ENCODE data around the gene ADAMTSL1. TPM values are rescaled to one million over a fixed set of nuclear protein-coding genes. Genes with fewer than 3 reads are reported as not detected.

The ADAMTSL1 gene
- total and polyA plus RNA-seq, 9 donors, result 1.2 to 20.0 (median 6.1) TPM

GRCh38 chr9:18488886-18489285 is 14.9 kb downstream of the ADAMTSL1 start:
- no peak for TF ChIP-seq POLR2A (IDR thresholded peaks at IDR 0.05)
- TF ChIP-seq CTCF (IDR thresholded peaks at IDR 0.05), result no peak
- TF ChIP-seq EP300 (IDR thresholded peaks at IDR 0.05), result no peak
- H3K27ac ChIP-seq, result no peak overlapping the region
- no peak for DNase-seq
- H3K9me3 ChIP-seq, result no peaks in the 10 kb centered on the region
- H3K4me3 ChIP-seq, result no peak overlapping the region
- H3K36me3 ChIP-seq, result no peaks in the 10 kb centered on the region
- WGBS, 3 donors, result 70 to 82% (median 78%) methylated on average over 2 of the region's 2 CpGs
- no peaks in the 10 kb centered on the region for H3K4me1 ChIP-seq (ENCODE audit: insufficient read depth)
- intact Hi-C loops (cut with DNase I), result no loop called here
- no peaks in the 10 kb centered on the region for H3K27me3 ChIP-seq

- H3K9me3 ChIP-seq, result no peaks in the 10 kb centered on the region
- H3K4me1 ChIP-seq (ENCODE audit: insufficient read depth), result no peaks in the 10 kb centered on the region
- TF ChIP-seq POLR2A (IDR thresholded peaks at IDR 0.05), result no peak
- TF ChIP-seq CTCF (IDR thresholded peaks at IDR 0.05), result no peak
- TF ChIP-seq EP300 (IDR thresholded peaks at IDR 0.05), result no peak
- H3K27ac ChIP-seq, result no peak overlapping the region
- no peaks in the 10 kb centered on the region for H3K36me3 ChIP-seq
- DNase-seq, result no peak
- H3K4me3 ChIP-seq, result no peak overlapping the region
- H3K27me3 ChIP-seq, result no peaks in the 10 kb centered on the region
- intact Hi-C loops (cut with DNase I), result no loop called here
- 43 to 54% (median 52%) methylated on average over 2 of the region's 2 CpGs for WGBS, 3 donors
Measured at GRCh38 chr9:18489861-18490260, 15.9 kb downstream of the ADAMTSL1 start.

DNA sequence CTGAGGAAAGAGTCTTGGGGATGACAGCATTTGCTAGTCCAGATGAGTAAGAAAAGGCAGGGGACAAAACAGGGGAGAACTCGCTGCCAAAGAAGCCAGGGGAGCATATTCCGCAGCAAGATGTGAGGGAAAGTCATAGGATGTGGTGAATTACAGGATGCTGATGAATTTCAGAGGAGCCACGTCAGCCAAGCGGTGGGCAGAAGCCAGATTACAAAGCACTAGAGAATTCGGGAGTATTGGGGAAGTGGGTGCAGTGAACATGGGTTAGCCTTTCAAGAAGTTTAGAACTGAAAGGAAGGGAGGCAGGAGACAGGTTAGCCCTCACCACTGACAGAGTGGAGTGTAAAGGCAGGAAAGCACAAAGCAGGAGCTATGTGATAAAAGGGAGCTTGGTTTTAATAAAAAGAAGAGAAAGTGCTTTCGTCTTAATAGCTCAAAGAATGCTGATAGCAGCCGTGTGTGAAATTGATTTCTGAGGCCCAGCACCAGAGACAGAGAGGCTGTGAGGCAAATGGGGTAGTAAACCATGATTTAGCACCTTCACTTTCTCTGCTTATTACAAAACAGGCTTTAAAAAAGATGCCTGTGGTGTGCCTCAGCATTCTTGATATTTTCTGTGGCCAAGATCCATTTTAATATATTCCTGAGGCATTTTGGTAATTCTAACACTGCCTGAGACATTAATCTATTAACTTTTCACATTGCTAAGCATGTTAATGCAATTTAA is 16.9 kb downstream of the ADAMTSL1 start:
- H3K4me3 ChIP-seq, result no peak overlapping the region
- peak in 3 of 5 donors; percentile 26 to 40 (median 28) for DNase-seq
- no peaks in the 10 kb centered on the region for H3K27me3 ChIP-seq
- H3K9me3 ChIP-seq, result no peaks in the 10 kb centered on the region
- WGBS, 3 donors, result 20 to 34% (median 25%) methylated on average over 7 of the region's 7 CpGs
- H3K4me1 ChIP-seq (ENCODE audit: insufficient read depth), result no peaks in the 10 kb centered on the region
- no peak overlapping the region for H3K27ac ChIP-seq
- H3K36me3 ChIP-seq, result no peaks in the 10 kb centered on the region
- intact Hi-C loops (cut with DNase I), result no loop called here
- TF ChIP-seq CTCF (IDR thresholded peaks at IDR 0.05), result no peak
- no peak for TF ChIP-seq EP300 (IDR thresholded peaks at IDR 0.05)
- TF ChIP-seq POLR2A (IDR thresholded peaks at IDR 0.05), result no peak

DNA sequence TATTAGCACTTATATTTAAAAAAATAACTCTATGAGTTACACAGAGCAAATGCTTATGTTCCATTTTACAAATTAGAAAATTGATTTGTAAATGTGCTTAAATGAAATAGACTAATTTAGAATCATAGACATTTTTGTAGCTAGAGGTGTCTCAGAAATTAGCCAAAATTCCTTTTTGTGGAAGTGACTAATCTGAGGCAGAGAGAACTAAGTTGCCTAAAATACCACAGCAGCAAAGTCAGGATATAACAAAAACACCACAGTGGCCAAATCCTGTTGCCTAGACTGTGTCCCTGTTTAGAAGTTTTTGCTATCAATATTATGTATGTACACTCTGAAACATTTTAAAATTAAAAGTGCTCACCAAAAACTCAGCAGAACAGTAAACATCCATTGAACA is 18.7 kb downstream of the ADAMTSL1 start:
- DNase-seq, result no peak
- intact Hi-C loops (cut with DNase I), result no loop called here
- no peak for TF ChIP-seq POLR2A (IDR thresholded peaks at IDR 0.05)
- TF ChIP-seq EP300 (IDR thresholded peaks at IDR 0.05), result no peak
- TF ChIP-seq CTCF (IDR thresholded peaks at IDR 0.05), result no peak
- H3K27me3 ChIP-seq, result no peaks in the 10 kb centered on the region
- H3K27ac ChIP-seq, result no peak overlapping the region
- H3K4me3 ChIP-seq, result no peak overlapping the region
- H3K9me3 ChIP-seq, result no peaks in the 10 kb centered on the region
- H3K36me3 ChIP-seq, result no peaks in the 10 kb centered on the region
- H3K4me1 ChIP-seq (ENCODE audit: insufficient read depth), result no peaks in the 10 kb centered on the region
